Neutrophil (primary cell): ENCODE measurements around the gene TBX20.

Source experiments
- H3K27ac ChIP-seq: fragments of 200-600 bp; sonication (generic); 2 replicates; pipeline ENCODE4 v1.5.1; 2016; ENCODE audit warnings: mild to moderate bottlenecking, moderate library complexity
- H3K27me3 ChIP-seq: fragments of 200-600 bp; sonication (generic); 2 replicates; pipeline ENCODE4 v1.6.0; 2016; ENCODE audit warnings: mild to moderate bottlenecking
- H3K36me3 ChIP-seq: fragments of 200-600 bp; sonication (generic); 2 replicates; pipeline ENCODE4 v1.5.1; 2017
- H3K4me1 ChIP-seq, 2 experiments: fragments of 200-600 bp in 1 of 2; sonication (generic) in 1 of 2; 1 replicate in 1 of 2; 2 replicates in 1 of 2; pipeline versions ENCODE4 v1.5.1 to v1.6.1; 2013 to 2016; ENCODE audit warnings: low read depth in 1 of 2, low read length in 1 of 2, mild to moderate bottlenecking in 1 of 2, moderate library complexity in 1 of 2; ENCODE audit not compliant: control insufficient read depth in 1 of 2, insufficient read depth in 1 of 2
- H3K4me3 ChIP-seq, 2 experiments: fragments of 200-600 bp in 1 of 2; sonication (generic) in 1 of 2; 1 replicate in 1 of 2; 2 replicates in 1 of 2; pipeline ENCODE4 v1.5.1; 2013 to 2016; ENCODE audit warnings: low read depth in 1 of 2, low read length in 1 of 2, mild to moderate bottlenecking in 1 of 2, moderate library complexity in 1 of 2
- H3K9me3 ChIP-seq: fragments of 200-600 bp; sonication (generic); 2 replicates; pipeline ENCODE4 v1.5.1; 2016
- TF ChIP-seq, protein P1 (sequence below): fragments of 200-600 bp; sonication (generic); IDR thresholded peaks from 2 replicates; pipeline ENCODE4 v1.5.1; 2016; ENCODE audit warnings: antibody characterized with exemption

The TBX20 gene

DNA sequence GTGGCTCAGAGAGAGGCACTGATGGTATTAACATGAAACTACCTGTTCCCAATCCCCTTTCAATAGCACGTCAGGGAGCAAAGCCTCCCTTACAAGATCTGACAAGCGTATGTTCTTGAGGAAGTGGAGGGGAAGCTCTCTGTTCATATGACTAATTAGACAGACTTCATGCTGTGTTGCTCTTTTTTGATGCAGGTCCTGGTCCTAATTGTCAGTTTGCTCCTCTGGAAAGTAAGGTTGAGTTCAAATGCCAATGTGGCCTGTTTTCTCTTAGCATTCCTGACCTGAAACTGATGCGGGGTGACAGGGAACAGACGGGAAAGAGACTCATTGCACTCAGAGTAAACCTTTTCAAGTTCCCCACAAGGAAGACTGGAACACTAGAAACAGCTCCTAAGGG is 27.0 kb upstream of the TBX20 start:
- no peak overlapping the region for H3K27ac ChIP-seq
- no peaks in the 10 kb centered on the region for H3K9me3 ChIP-seq
- TF ChIP-seq, protein P1, sequence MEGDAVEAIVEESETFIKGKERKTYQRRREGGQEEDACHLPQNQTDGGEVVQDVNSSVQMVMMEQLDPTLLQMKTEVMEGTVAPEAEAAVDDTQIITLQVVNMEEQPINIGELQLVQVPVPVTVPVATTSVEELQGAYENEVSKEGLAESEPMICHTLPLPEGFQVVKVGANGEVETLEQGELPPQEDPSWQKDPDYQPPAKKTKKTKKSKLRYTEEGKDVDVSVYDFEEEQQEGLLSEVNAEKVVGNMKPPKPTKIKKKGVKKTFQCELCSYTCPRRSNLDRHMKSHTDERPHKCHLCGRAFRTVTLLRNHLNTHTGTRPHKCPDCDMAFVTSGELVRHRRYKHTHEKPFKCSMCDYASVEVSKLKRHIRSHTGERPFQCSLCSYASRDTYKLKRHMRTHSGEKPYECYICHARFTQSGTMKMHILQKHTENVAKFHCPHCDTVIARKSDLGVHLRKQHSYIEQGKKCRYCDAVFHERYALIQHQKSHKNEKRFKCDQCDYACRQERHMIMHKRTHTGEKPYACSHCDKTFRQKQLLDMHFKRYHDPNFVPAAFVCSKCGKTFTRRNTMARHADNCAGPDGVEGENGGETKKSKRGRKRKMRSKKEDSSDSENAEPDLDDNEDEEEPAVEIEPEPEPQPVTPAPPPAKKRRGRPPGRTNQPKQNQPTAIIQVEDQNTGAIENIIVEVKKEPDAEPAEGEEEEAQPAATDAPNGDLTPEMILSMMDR = no peak
- H3K27me3 ChIP-seq = peaks cover 6% of the 10 kb centered on the region
- no peak overlapping the region for H3K4me3 ChIP-seq
- no peaks in the 10 kb centered on the region for H3K36me3 ChIP-seq
- no peaks in the 10 kb centered on the region for H3K4me1 ChIP-seq

DNA sequence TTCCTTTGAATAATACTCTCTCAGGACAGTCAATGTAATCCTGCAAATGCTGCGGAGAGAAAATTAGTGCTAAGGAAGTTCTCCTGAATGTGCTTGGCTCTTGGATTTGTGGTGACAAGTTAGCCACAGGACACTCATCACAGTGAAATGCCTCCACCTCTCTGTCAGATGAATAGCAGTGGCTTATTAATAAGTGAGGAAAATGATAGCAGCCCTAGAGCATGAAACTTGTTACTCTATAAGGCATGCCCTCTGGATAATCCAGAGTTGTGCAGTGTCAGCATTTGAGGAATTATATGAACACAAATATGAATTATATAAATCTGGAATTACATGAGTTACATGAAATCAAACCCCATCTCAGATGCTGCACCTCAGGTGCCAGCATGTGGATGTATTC is 23.5 kb upstream of the TBX20 start:
- Histone ChIP-seq H3K36me3 (no peaks in the 10 kb centered on the region), H3K4me3 (no peak overlapping the region), H3K27ac (no peak overlapping the region), H3K4me1 (no peaks in the 10 kb centered on the region), H3K27me3 (peaks cover 11% of the 10 kb centered on the region), H3K9me3 (no peaks in the 10 kb centered on the region)
- TF ChIP-seq, protein P1 = no peak

DNA sequence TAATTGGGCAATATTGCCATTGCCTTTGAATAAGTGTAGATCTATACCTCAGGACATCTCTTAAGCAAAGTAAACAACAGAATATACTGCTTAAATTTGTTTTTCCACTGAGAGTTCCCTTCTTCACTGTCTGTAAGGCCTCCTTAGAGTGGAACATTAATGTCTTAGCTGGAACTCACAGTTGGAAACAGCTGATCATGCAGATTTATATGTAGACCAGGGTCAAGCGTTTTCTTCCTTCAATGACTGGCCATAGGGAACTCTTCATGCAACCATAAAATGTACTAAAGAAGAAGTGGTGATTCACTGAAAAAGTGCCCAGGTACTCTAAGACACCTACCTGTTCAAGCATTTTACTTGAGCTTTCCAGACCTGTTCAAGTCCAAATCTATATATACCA is 18.3 kb upstream of the TBX20 start:
- Histone ChIP-seq H3K27me3 (peaks cover 36% of the 10 kb centered on the region), H3K36me3 (no peaks in the 10 kb centered on the region), H3K27ac (no peak overlapping the region), H3K4me1 (no peaks in the 10 kb centered on the region), H3K9me3 (no peaks in the 10 kb centered on the region), H3K4me3 (no peak overlapping the region)
- TF ChIP-seq, protein P1 = no peak

DNA sequence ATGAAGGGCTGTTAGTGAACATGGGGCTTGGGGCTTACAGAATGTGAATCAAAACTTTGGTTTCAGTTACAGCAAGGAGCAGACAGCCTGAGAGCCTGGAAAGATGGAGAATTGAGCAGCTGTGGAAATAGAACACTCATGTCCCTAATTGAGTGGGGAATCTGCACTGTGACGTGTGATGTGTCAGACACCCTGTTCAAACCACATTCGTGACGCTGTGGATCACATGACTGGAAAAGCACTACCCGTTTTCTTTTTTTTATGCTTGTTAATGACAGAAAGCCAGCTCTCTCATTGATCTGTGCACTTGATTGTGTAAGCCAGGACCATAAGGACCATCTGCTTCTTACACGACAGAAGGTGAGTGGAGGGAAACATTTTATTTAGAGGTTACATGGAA is 15.1 kb upstream of the TBX20 start:
- H3K9me3 ChIP-seq = no peaks in the 10 kb centered on the region
- H3K4me1 ChIP-seq = no peaks in the 10 kb centered on the region
- no peak overlapping the region for H3K4me3 ChIP-seq
- no peak overlapping the region for H3K27ac ChIP-seq
- no peaks in the 10 kb centered on the region for H3K36me3 ChIP-seq
- TF ChIP-seq, protein P1 = no peak
- H3K27me3 ChIP-seq = peaks cover 58% of the 10 kb centered on the region

DNA sequence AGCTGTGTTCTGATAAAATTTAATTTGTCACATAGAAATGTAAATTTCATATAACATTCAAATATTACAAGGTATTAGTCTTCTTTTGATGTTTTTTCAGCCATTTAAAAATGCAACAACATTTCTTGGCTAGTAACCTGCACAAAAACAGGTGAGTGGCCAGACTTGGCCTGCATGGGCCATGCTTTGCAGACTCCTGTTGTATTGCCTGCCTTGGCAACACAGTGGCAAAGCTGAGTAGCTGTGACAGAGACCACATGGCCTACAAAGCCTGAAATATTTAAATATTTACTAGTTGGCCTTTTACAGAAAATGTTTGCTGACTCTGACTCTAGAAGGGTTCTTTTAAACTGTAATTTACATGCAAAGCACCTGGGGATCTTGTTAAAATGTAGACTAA is 13.5 kb upstream of the TBX20 start:
- H3K27me3 ChIP-seq = peaks cover 71% of the 10 kb centered on the region
- no peak overlapping the region for H3K4me3 ChIP-seq
- H3K36me3 ChIP-seq = no peaks in the 10 kb centered on the region
- H3K27ac ChIP-seq = no peak overlapping the region
- H3K9me3 ChIP-seq = no peaks in the 10 kb centered on the region
- H3K4me1 ChIP-seq = no peaks in the 10 kb centered on the region
- TF ChIP-seq, protein P1 = no peak

DNA sequence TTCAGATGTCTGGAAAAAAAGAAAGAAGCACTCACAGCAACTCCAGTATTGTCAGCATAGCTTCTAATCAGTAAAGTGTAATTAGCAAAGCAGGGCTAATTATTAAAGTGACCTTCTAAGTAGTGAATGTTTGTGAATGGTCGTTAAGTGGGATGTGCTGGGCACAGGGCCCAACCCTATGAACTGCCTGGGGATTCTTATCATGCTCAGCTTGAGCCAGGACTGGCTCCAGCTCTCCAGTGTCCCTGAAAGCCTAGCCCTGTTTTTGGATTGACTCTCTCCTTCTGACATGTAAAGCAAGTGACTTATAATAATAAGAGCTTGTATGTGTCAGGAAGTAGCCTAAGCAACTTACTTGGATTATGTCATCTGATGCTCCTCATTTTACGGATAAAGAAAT is 9.5 kb upstream of the TBX20 start:
- Histone ChIP-seq H3K36me3 (no peaks in the 10 kb centered on the region), H3K4me3 (no peak overlapping the region), H3K27ac (no peak overlapping the region), H3K9me3 (no peaks in the 10 kb centered on the region), H3K27me3 (peaks cover 93% of the 10 kb centered on the region), H3K4me1 (no peaks in the 10 kb centered on the region)
- TF ChIP-seq, protein P1 = no peak
